Natural killer cell (primary cell): ENCODE measurements around the gene IGF1. TPM values are rescaled to one million over a fixed set of nuclear protein-coding genes. Genes with fewer than 3 reads are reported as not detected.

Source experiments
- ATAC-seq, 3 donors: fragments of 150-1000 bp in 2 of 3; fragments of 200-7000 bp in 1 of 3; cut with Tn5 transposase; 1 replicate in 1 of 3; 2 replicates in 2 of 3; pipeline ENCODE4 v1.10.0; 2021; ENCODE audit warnings: mild to moderate bottlenecking in 2 of 3, moderate library complexity in 2 of 3
- DNase-seq, 2 donors: peaks; one replicate each; pipeline versions ENCODE4 v3.0.0 to v3.0.0-alpha.2; 2013 to 2021; ENCODE audit warnings: mixed read lengths in 1 of 2
- H3K27ac ChIP-seq: one replicate; pipeline ENCODE4 v1.5.1; 2013; ENCODE audit warnings: mild to moderate bottlenecking, low read length
- H3K27me3 ChIP-seq: one replicate; pipeline ENCODE4 v1.6.1; 2013; ENCODE audit warnings: low read length; ENCODE audit not compliant: control insufficient read depth, insufficient read depth
- H3K36me3 ChIP-seq: one replicate; pipeline ENCODE4 v1.6.1; 2013; ENCODE audit warnings: low read length; ENCODE audit not compliant: control insufficient read depth, insufficient read depth
- H3K4me1 ChIP-seq: one replicate; pipeline ENCODE4 v1.6.1; 2013; ENCODE audit warnings: low read length; ENCODE audit not compliant: control insufficient read depth, insufficient read depth
- H3K4me3 ChIP-seq: one replicate; pipeline ENCODE4 v1.5.1; 2013; ENCODE audit warnings: low read length
- H3K9me3 ChIP-seq: one replicate; pipeline ENCODE4 v1.6.1; 2013; ENCODE audit warnings: low read length; ENCODE audit not compliant: control insufficient read depth, insufficient read depth
- H3K27ac Mint-ChIP-seq, 2 donors: one replicate each; pipeline ENCODE4 v1.8.0; 2022; ENCODE audit warnings: mild to moderate bottlenecking in 2 of 2, mixed read lengths in 2 of 2, moderate library complexity in 1 of 2
- H3K27me3 Mint-ChIP-seq, 2 donors: one replicate each; pipeline ENCODE4 v1.8.0; 2022; ENCODE audit warnings: low read depth in 2 of 2, mixed read lengths in 2 of 2
- H3K36me3 Mint-ChIP-seq: one replicate; pipeline ENCODE4 v1.8.0; 2022; ENCODE audit warnings: mixed read lengths
- H3K4me1 Mint-ChIP-seq, 2 donors: one replicate each; pipeline ENCODE4 v1.8.0; 2022; ENCODE audit warnings: mixed read lengths in 2 of 2
- H3K4me3 Mint-ChIP-seq: one replicate; pipeline ENCODE4 v1.8.0; 2022; ENCODE audit warnings: mild to moderate bottlenecking, moderate library complexity, mixed read lengths
- H3K9me3 Mint-ChIP-seq, 2 donors: one replicate each; pipeline ENCODE4 v1.8.0; 2022; ENCODE audit warnings: mixed read lengths in 2 of 2
- CTCF ChIP-seq: fragments of 200-600 bp; IDR thresholded peaks from one replicate; pipeline ENCODE4 v1.8.0; 2022; ENCODE audit warnings: antibody characterized with exemption
- WGBS: methylation state at CpG from one replicate; pipeline ENCODE4 v1.1.7; 2013; ENCODE audit warnings: missing lambda C conversion rate; ENCODE audit not compliant: insufficient coverage; 5-methylcytosine and 5-hydroxymethylcytosine counted together
- intact Hi-C: fragments of 100-400 bp; cut with micrococcal nuclease; formaldehyde crosslinking; loops from one replicate; pipeline ENCODE4 v1.14.2; 2022
- total RNA-seq, 4 donors: library from RNA; stranded (reverse); fragments of 120-200 nt in 1 of 4; gene quantifications; one replicate each; pipeline versions ENCODE4 v1.2.3 to v1.2.4, GENCODE V29; 2013 to 2022

The IGF1 gene
- total RNA-seq, 3 donors from 2014 or later (not counting 1 experiment from before 2014, with no cell fraction given) = 0.48 TPM; not detected in 2

GRCh38 chr12:102496591-102496990, 16.2 kb upstream of the IGF1 start:
- H3K9me3 Mint-ChIP-seq = peaks cover 6 to 7% of the 10 kb centered on the region in 2 donors
- ATAC-seq (no peak), DNase-seq (no peak)
- peaks cover 2 to 13% of the 10 kb centered on the region in 2 donors for H3K27me3 Mint-ChIP-seq
- H3K27ac ChIP-seq = no peak overlapping the region
- no peak for TF ChIP-seq CTCF
- no peak overlapping the region for H3K4me3 ChIP-seq
- H3K4me1 ChIP-seq = no peaks in the 10 kb centered on the region
- H3K4me1 Mint-ChIP-seq = no peaks in the 10 kb centered on the region
- no peak overlapping the region for H3K27ac Mint-ChIP-seq
- H3K9me3 ChIP-seq = no peaks in the 10 kb centered on the region
- 79% methylated on average over 5 of the region's 6 CpGs for WGBS
- no peaks in the 10 kb centered on the region for H3K36me3 Mint-ChIP-seq
- intact Hi-C loops = no loop called here
- H3K27me3 ChIP-seq = peaks cover 3% of the 10 kb centered on the region
- no peak overlapping the region for H3K4me3 Mint-ChIP-seq
- no peaks in the 10 kb centered on the region for H3K36me3 ChIP-seq

DNA sequence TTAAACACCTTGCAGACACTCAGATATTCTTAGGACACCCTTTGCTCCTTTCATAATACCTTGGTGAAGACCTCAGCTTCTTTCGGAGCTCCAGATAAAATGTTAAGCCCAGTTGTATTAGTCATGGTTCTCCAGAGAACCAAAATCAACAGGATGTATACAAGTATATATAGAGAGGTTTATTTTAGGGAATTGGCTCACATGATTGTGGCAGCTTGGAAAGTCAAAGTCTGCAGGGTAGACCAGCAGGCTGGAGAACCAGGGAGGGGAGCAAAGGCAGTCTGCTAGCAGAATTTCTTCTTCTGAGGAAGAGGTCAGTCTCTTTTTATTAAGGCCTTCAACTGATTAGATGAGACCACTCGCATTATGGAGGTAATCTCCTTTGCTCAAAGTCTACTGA, 6.9 kb upstream of the IGF1 start:
- Mint-ChIP-seq H3K27ac (no peak overlapping the region), H3K36me3 (no peaks in the 10 kb centered on the region), H3K4me3 (no peak overlapping the region), H3K9me3 (no peaks in the 10 kb centered on the region), H3K27me3 (peaks cover 7 to 19% of the 10 kb centered on the region in 2 donors), H3K4me1 (peaks cover 11 to 13% of the 10 kb centered on the region in 2 donors)
- Histone ChIP-seq H3K4me3 (no peak overlapping the region), H3K27ac (no peak overlapping the region), H3K9me3 (no peaks in the 10 kb centered on the region), H3K36me3 (no peaks in the 10 kb centered on the region), H3K4me1 (no peaks in the 10 kb centered on the region), H3K27me3 (no peaks in the 10 kb centered on the region)
- intact Hi-C loops = loop anchor here (10.0 kb wide), 1 partner anchor 542 kb away; no protein-coding TSS in a partner anchor
- WGBS = 100% methylated on average over 2 of the region's 2 CpGs
- no peak for DNase-seq
- TF ChIP-seq CTCF = no peak
- ATAC-seq = no peak

DNA sequence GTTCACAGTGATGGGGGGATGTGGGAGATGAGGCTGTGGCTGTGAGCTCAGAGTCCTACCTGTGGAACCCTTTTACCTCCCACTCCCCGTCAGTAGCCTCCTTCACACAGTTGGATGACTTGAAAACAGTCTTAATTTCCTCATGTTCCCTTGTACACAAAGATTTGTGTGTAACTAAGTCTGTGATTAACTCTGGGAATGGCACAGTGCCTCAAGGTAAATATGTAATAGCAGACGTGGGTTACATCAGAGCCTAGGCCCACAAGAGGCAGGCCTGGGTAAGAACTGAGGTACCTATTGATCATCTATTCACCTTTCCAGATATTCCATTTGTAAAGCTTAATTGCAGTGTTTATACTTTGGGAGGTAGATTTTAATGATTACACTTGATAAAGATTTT, 5.8 kb upstream of the IGF1 start:
- Histone ChIP-seq H3K9me3 (no peaks in the 10 kb centered on the region), H3K4me1 (no peaks in the 10 kb centered on the region), H3K27ac (no peak overlapping the region), H3K27me3 (peaks cover 5% of the 10 kb centered on the region), H3K4me3 (no peak overlapping the region), H3K36me3 (no peaks in the 10 kb centered on the region)
- TF ChIP-seq CTCF = no peak
- intact Hi-C loops = loop anchor here (10.0 kb wide), 1 partner anchor 541 kb away; no protein-coding TSS in a partner anchor
- Mint-ChIP-seq H3K9me3 (no peaks in the 10 kb centered on the region), H3K36me3 (no peaks in the 10 kb centered on the region), H3K4me1 (peaks cover 11 to 13% of the 10 kb centered on the region in 2 donors), H3K27me3 (peaks cover 10 to 12% of the 10 kb centered on the region in 2 donors), H3K27ac (no peak overlapping the region), H3K4me3 (no peak overlapping the region)
- ATAC-seq = no peak
- DNase-seq = no peak
- 67% methylated on average over 1 of the region's 2 CpGs for WGBS

- H3K9me3 Mint-ChIP-seq = no peaks in the 10 kb centered on the region
- intact Hi-C loops = loop anchor here (1.0 to 10.0 kb wide), 2 partner anchors 540 to 567 kb away; no protein-coding TSS in a partner anchor
- no peak overlapping the region for H3K27ac ChIP-seq
- WGBS = 12% methylated on average over 10 of the region's 12 CpGs
- peak; percentile 34 to 68 (median 63) for ATAC-seq
- peak; percentile 21 to 71 for DNase-seq
- peaks cover 2% of the 10 kb centered on the region for H3K4me1 ChIP-seq
- H3K4me3 ChIP-seq = no peak overlapping the region
- TF ChIP-seq CTCF = peak; percentile 96
- peaks cover 11 to 13% of the 10 kb centered on the region in 2 donors for H3K4me1 Mint-ChIP-seq
- H3K27me3 Mint-ChIP-seq = peaks cover 10 to 12% of the 10 kb centered on the region in 2 donors
- peak overlapping the region in 1 of 2 donors; percentile 56 for H3K27ac Mint-ChIP-seq
- H3K36me3 Mint-ChIP-seq = no peaks in the 10 kb centered on the region
- no peaks in the 10 kb centered on the region for H3K9me3 ChIP-seq
- H3K4me3 Mint-ChIP-seq = peak overlapping the region; percentile 67
- no peaks in the 10 kb centered on the region for H3K36me3 ChIP-seq
- peaks cover 5% of the 10 kb centered on the region for H3K27me3 ChIP-seq
These were observed 4.1 kb upstream of the IGF1 start for GRCh38 chr12:102484428-102484958.
